Lung microvascular endothelial cell (primary cell): ENCODE data around the gene NPHP1. TPM values are rescaled to one million over a fixed set of nuclear protein-coding genes. Genes with fewer than 3 reads are reported as not detected.

Experiments
- total RNA-seq: library from RNA; depleted of rRNA; stranded (reverse); fragments of >200 nt; gene quantifications from 2 replicates; pipeline ENCODE4 v1.2.1, GENCODE V29; 2014

The NPHP1 gene
- total RNA-seq, 1 donor from 2014 or later: 0.40 TPM

Other genes with a start within 250 kb of the NPHP1 start
- gene MALL, start 89.2 kb downstream of the NPHP1 start, total RNA-seq: 13.7 and 46.0 TPM in 2 replicates
- 59.1 and 73.2 TPM in 2 replicates for gene MTLN, start 7.5 kb upstream of the NPHP1 start, total RNA-seq